Measurements from ENCODE around the gene PHKB. TPM values are rescaled to one million over a fixed set of nuclear protein-coding genes. Genes with fewer than 3 reads are reported as not detected.

PHKB gene
- total and polyA plus RNA-seq, 2 experiments from 2014 or later, result 31.3 to 52.0 TPM

DNA sequence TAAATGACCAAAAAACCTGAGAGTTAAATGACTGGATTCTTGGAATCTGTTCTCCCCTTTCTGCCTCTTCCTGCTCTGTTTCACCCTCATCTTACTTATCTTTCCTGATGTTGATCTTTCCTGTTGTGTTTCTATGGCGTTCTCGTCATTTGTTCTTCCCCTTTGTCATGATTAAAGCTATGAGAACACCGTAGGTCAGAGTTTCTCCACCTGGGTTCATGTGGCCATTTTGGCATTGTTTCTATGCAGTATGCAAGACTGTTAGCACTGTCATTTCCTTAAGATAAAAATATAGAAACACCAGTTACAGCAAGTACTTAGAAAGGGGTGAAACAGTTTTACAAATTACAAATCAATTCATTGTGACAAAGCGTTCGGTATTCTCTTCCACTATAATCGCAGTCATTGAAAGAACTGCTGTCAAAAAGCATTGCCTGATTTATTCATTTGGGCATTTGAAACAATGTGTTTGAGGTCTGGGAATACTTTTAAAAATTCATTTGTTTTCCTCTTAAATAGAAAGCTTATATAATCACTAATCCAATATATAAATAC is 166.0 kb downstream of the PHKB start:
- in situ Hi-C loops (cut with MboI), result no loop called here
- H3K9me3 ChIP-seq (ENCODE audit: low read depth), result no peaks in the 10 kb centered on the region
- H2AFZ ChIP-seq, result no peak overlapping the region
- no peaks in the 10 kb centered on the region for H3K79me2 ChIP-seq (ENCODE audit: insufficient read depth)
- H3K9ac ChIP-seq, result no peak overlapping the region
- no peak overlapping the region for H3K27ac ChIP-seq
- H3K4me1 ChIP-seq (ENCODE audit: insufficient read depth), result no peaks in the 10 kb centered on the region
- no peak overlapping the region for H3K4me2 ChIP-seq (ENCODE audit: unreplicated experiment)
- H4K20me1 ChIP-seq (ENCODE audit: insufficient read depth), result no peaks in the 10 kb centered on the region
- no peaks in the 10 kb centered on the region for H3K36me3 ChIP-seq (ENCODE audit: low read depth)
- H3F3A ChIP-seq (ENCODE audit: insufficient read depth), result no peaks in the 10 kb centered on the region
- WGBS, 2 experiments (ENCODE audit: low coverage in 1 of 2, low lambda C conversion rate in 2 of 2, missing lambda C conversion rate in 2 of 2), result 74% methylated on average over 6 of the region's 6 CpGs
- H3K9me2 ChIP-seq (ENCODE audit: insufficient read depth), result no peaks in the 10 kb centered on the region
- no peak for DNase-seq
- no peak for TF ChIP-seq EZH2 (IDR thresholded peaks at IDR 0.05; ENCODE audit: insufficient read depth, poor library complexity, severe bottlenecking)
- TF ChIP-seq EZH2phosphoT487 (IDR thresholded peaks at IDR 0.05; ENCODE audit: insufficient read depth, low read depth), result no peak
- H3K27me3 ChIP-seq (replicated peaks; ENCODE audit: insufficient read depth), result no peaks in the 10 kb centered on the region
- no peak overlapping the region for H3K4me3 ChIP-seq

GRCh38 chr16:47627721-47628120 is 166.6 kb downstream of the PHKB start:
- no peaks in the 10 kb centered on the region for H4K20me1 ChIP-seq (ENCODE audit: insufficient read depth)
- no peaks in the 10 kb centered on the region for H3K4me1 ChIP-seq (ENCODE audit: insufficient read depth)
- H2AFZ ChIP-seq, result no peak overlapping the region
- DNase-seq, result no peak
- H3K9ac ChIP-seq, result no peak overlapping the region
- TF ChIP-seq EZH2phosphoT487 (IDR thresholded peaks at IDR 0.05; ENCODE audit: insufficient read depth, low read depth) (no peak), EZH2 (IDR thresholded peaks at IDR 0.05; ENCODE audit: insufficient read depth, poor library complexity, severe bottlenecking) (no peak)
- in situ Hi-C loops (cut with MboI), result no loop called here
- H3K4me2 ChIP-seq (ENCODE audit: unreplicated experiment), result no peak overlapping the region
- H3K4me3 ChIP-seq, result no peak overlapping the region
- no peaks in the 10 kb centered on the region for H3K9me3 ChIP-seq (ENCODE audit: low read depth)
- no peaks in the 10 kb centered on the region for H3F3A ChIP-seq (ENCODE audit: insufficient read depth)
- H3K79me2 ChIP-seq (ENCODE audit: insufficient read depth), result no peaks in the 10 kb centered on the region
- no peaks in the 10 kb centered on the region for H3K9me2 ChIP-seq (ENCODE audit: insufficient read depth)
- no peak overlapping the region for H3K27ac ChIP-seq
- H3K36me3 ChIP-seq (ENCODE audit: low read depth), result no peaks in the 10 kb centered on the region
- no peaks in the 10 kb centered on the region for H3K27me3 ChIP-seq (replicated peaks; ENCODE audit: insufficient read depth)

GRCh38 chr16:47631131-47631530 is 170.0 kb downstream of the PHKB start:
- no peak overlapping the region for H3K4me2 ChIP-seq (ENCODE audit: unreplicated experiment)
- H3K4me3 ChIP-seq, result no peak overlapping the region
- H3K9me2 ChIP-seq (ENCODE audit: insufficient read depth), result no peaks in the 10 kb centered on the region
- no peak for TF ChIP-seq EZH2 (IDR thresholded peaks at IDR 0.05; ENCODE audit: insufficient read depth, poor library complexity, severe bottlenecking)
- TF ChIP-seq EZH2phosphoT487 (IDR thresholded peaks at IDR 0.05; ENCODE audit: insufficient read depth, low read depth), result no peak
- H3F3A ChIP-seq (ENCODE audit: insufficient read depth), result no peaks in the 10 kb centered on the region
- no peaks in the 10 kb centered on the region for H3K79me2 ChIP-seq (ENCODE audit: insufficient read depth)
- no peak for DNase-seq
- 97 to 98% methylated on average over 5 of the region's 5 CpGs for WGBS, 2 experiments (ENCODE audit: low coverage in 1 of 2, low lambda C conversion rate in 2 of 2, missing lambda C conversion rate in 2 of 2)
- H3K9ac ChIP-seq, result no peak overlapping the region
- H2AFZ ChIP-seq, result no peak overlapping the region
- no peak overlapping the region for H3K27ac ChIP-seq
- no peaks in the 10 kb centered on the region for H3K4me1 ChIP-seq (ENCODE audit: insufficient read depth)
- no peaks in the 10 kb centered on the region for H3K9me3 ChIP-seq (ENCODE audit: low read depth)
- H4K20me1 ChIP-seq (ENCODE audit: insufficient read depth), result no peaks in the 10 kb centered on the region
- in situ Hi-C loops (cut with MboI), result no loop called here
- no peaks in the 10 kb centered on the region for H3K36me3 ChIP-seq (ENCODE audit: low read depth)
- no peaks in the 10 kb centered on the region for H3K27me3 ChIP-seq (replicated peaks; ENCODE audit: insufficient read depth)

DNA sequence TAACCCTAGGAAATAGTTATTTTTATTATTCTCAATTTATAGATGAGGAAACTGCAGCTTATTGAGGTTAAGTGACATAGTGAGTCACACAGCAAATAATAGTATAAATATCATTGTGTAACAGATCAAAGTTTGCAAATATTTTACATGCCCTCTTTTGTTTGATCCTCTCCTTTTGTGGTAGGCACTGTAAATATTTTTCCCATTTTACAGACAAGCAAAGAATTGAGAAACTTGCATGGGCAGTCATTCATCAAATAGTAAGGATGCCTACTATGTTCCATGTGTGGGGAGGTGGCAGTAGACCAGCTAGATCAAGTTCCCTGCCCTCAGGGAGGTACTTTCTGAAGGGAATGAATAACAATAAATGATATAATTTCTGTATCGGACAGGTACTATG is 173.0 kb downstream of the PHKB start:
- Histone ChIP-seq H2AFZ (no peak overlapping the region), H3K4me2 (ENCODE audit: unreplicated experiment) (no peak overlapping the region), H3K27me3 (replicated peaks; ENCODE audit: insufficient read depth) (no peaks in the 10 kb centered on the region), H3K4me1 (ENCODE audit: insufficient read depth) (no peaks in the 10 kb centered on the region), H3K9me3 (ENCODE audit: low read depth) (no peaks in the 10 kb centered on the region), H3K4me3 (no peak overlapping the region), H3K27ac (no peak overlapping the region), H4K20me1 (ENCODE audit: insufficient read depth) (no peaks in the 10 kb centered on the region), H3K36me3 (ENCODE audit: low read depth) (no peaks in the 10 kb centered on the region), H3K9me2 (ENCODE audit: insufficient read depth) (no peaks in the 10 kb centered on the region), H3K9ac (no peak overlapping the region), H3K79me2 (ENCODE audit: insufficient read depth) (no peaks in the 10 kb centered on the region), H3F3A (ENCODE audit: insufficient read depth) (no peaks in the 10 kb centered on the region)
- in situ Hi-C loops (cut with MboI), result no loop called here
- 100% methylated on average over 1 of the region's 1 CpG for WGBS, 2 experiments (ENCODE audit: low coverage in 1 of 2, low lambda C conversion rate in 2 of 2, missing lambda C conversion rate in 2 of 2)
- no peak for DNase-seq
- TF ChIP-seq EZH2phosphoT487 (IDR thresholded peaks at IDR 0.05; ENCODE audit: insufficient read depth, low read depth) (no peak), EZH2 (IDR thresholded peaks at IDR 0.05; ENCODE audit: insufficient read depth, poor library complexity, severe bottlenecking) (no peak)

DNA sequence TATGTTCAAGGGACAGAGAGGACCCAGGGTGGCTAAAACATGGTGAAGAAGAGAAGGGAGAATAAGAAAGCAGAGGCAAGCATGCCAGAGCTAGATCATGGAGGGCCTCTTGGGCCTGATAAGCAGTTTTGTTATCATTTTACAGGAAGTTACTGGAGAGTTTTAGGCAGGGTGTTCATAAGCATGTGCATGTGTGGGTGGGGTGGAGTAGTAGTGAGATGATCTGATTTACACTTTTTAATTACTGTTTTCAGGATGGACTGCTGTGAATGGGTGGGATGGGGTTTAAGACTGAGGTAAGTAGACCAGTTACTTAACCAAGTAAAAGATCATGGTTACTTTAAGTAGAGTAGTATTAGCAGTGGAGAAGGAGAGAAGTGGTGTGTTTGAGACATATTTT is 173.6 kb downstream of the PHKB start:
- Histone ChIP-seq H4K20me1 (ENCODE audit: insufficient read depth) (no peaks in the 10 kb centered on the region), H3K36me3 (ENCODE audit: low read depth) (no peaks in the 10 kb centered on the region), H2AFZ (no peak overlapping the region), H3K9me2 (ENCODE audit: insufficient read depth) (no peaks in the 10 kb centered on the region), H3K27me3 (replicated peaks; ENCODE audit: insufficient read depth) (no peaks in the 10 kb centered on the region), H3K27ac (no peak overlapping the region), H3F3A (ENCODE audit: insufficient read depth) (no peaks in the 10 kb centered on the region), H3K4me2 (ENCODE audit: unreplicated experiment) (no peak overlapping the region), H3K4me3 (no peak overlapping the region), H3K79me2 (ENCODE audit: insufficient read depth) (no peaks in the 10 kb centered on the region), H3K9ac (no peak overlapping the region), H3K4me1 (ENCODE audit: insufficient read depth) (no peaks in the 10 kb centered on the region), H3K9me3 (ENCODE audit: low read depth) (no peaks in the 10 kb centered on the region)
- in situ Hi-C loops (cut with MboI), result no loop called here
- no peak for TF ChIP-seq EZH2 (IDR thresholded peaks at IDR 0.05; ENCODE audit: insufficient read depth, poor library complexity, severe bottlenecking)
- TF ChIP-seq EZH2phosphoT487 (IDR thresholded peaks at IDR 0.05; ENCODE audit: insufficient read depth, low read depth), result no peak
- no peak for DNase-seq

All from GM23248 (cell line).